ENCODE data around the gene SLC4A2.
A peak's percentile ranks its signal among the peaks of the same experiment; 100 is the strongest.

Gene SLC4A2

DNA sequence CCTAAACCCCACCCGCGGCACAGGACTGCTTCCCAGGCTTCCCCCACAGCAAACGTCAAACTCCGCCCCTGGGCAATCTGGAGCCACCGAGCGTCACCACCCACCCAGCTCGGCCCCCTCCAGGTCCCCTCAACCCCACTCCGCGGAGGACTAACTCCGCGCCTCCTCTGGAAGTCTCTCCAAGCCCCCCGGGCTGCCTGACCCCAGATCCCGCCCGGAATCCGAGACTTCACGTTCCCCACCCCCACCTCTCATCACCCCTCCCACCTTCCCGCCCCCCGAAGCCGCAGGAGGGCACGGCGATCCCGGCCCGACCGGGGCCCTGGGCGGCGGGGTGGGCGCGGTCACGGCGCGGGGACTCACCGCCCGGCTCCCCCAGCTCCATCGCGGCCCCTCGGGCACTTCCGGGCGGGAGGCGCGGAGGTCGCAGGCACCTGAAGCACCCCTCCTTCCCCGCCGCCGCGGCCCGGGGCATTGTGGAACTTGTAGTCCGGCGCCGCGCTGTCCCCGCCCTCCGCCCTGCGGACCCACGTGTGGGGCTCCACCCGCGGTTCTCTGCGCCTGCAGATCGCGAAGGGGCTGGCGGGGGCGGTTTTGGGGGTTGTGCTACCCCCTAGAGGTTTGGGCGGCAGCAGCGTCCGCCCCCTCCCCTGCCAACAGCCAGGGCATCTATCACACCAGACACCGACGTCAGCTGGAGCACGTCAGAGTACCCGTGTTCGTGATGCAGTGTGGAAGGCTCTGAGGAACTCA, 23.9 kb downstream of the SLC4A2 start, which contains the start of gene TMUB1 (continued):
- TF ChIP-seq ZNF580 (tag by site-specific recombination; IDR thresholded peaks at IDR 0.05), result no peak
- TF ChIP-seq ZNF76 (tag by site-specific recombination; IDR thresholded peaks at IDR 0.05; ENCODE audit: borderline replicate concordance, low read depth), result peak; percentile 94
- TF ChIP-seq, protein P1, sequence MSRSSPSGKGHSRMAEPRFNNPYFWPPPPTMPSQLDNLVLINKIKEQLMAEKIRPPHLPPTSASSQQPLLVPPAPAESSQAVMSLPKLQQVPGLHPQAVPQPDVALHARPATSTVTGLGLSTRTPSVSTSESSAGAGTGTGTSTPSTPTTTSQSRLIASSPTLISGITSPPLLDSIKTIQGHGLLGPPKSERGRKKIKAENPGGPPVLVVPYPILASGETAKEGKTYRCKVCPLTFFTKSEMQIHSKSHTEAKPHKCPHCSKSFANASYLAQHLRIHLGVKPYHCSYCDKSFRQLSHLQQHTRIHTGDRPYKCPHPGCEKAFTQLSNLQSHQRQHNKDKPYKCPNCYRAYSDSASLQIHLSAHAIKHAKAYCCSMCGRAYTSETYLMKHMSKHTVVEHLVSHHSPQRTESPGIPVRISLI (tag by site-specific recombination; IDR thresholded peaks at IDR 0.05), result no peak
- no peak for TF ChIP-seq MZF1 (tag by site-specific recombination; IDR thresholded peaks at IDR 0.05; ENCODE audit: borderline replicate concordance)
- no peak for TF ChIP-seq ZNF596 (tag by site-specific recombination; IDR thresholded peaks at IDR 0.05)
- no peak for TF ChIP-seq ZNF449 (tag by site-specific recombination; IDR thresholded peaks at IDR 0.05)
- peak; percentile 79 for TF ChIP-seq KLF8 (tag by site-specific recombination; IDR thresholded peaks at IDR 0.05)
- no peak for TF ChIP-seq GFI1B (tag by site-specific recombination; IDR thresholded peaks at IDR 0.05)
- no peak for TF ChIP-seq ZNF138 (tag by site-specific recombination; IDR thresholded peaks at IDR 0.05; ENCODE audit: borderline replicate concordance)
- no peak for TF ChIP-seq ZNF404 (tag by site-specific recombination; IDR thresholded peaks at IDR 0.05)
- peak; percentile 80 for TF ChIP-seq EGR2 (tag by site-specific recombination; IDR thresholded peaks at IDR 0.05; ENCODE audit: low read depth)
- no peak for TF ChIP-seq ZNF664 (tag by site-specific recombination; IDR thresholded peaks at IDR 0.05)
- no peak for TF ChIP-seq ZNF626 (tag by site-specific recombination; IDR thresholded peaks at IDR 0.05)
- no peak for TF ChIP-seq ZNF621 (tag by site-specific recombination; IDR thresholded peaks at IDR 0.05)
- no peak for TF ChIP-seq TCF7L2 (IDR thresholded peaks at IDR 0.05; ENCODE audit: borderline replicate concordance, low read depth, low read length)
- TF ChIP-seq KLF10 (tag by site-specific recombination; IDR thresholded peaks at IDR 0.05), result peak; percentile 68; the same call in 1 of the 2 replicates
- no peak for TF ChIP-seq ZNF843 (tag by site-specific recombination; IDR thresholded peaks at IDR 0.05)
- TF ChIP-seq ZNF473 (tag by site-specific recombination; IDR thresholded peaks at IDR 0.05), result no peak
- TF ChIP-seq ZNF121 (tag by site-specific recombination; IDR thresholded peaks at IDR 0.05), result no peak
- TF ChIP-seq ZNF174 (tag by site-specific recombination; IDR thresholded peaks at IDR 0.05), result no peak
- TF ChIP-seq, protein P2, sequence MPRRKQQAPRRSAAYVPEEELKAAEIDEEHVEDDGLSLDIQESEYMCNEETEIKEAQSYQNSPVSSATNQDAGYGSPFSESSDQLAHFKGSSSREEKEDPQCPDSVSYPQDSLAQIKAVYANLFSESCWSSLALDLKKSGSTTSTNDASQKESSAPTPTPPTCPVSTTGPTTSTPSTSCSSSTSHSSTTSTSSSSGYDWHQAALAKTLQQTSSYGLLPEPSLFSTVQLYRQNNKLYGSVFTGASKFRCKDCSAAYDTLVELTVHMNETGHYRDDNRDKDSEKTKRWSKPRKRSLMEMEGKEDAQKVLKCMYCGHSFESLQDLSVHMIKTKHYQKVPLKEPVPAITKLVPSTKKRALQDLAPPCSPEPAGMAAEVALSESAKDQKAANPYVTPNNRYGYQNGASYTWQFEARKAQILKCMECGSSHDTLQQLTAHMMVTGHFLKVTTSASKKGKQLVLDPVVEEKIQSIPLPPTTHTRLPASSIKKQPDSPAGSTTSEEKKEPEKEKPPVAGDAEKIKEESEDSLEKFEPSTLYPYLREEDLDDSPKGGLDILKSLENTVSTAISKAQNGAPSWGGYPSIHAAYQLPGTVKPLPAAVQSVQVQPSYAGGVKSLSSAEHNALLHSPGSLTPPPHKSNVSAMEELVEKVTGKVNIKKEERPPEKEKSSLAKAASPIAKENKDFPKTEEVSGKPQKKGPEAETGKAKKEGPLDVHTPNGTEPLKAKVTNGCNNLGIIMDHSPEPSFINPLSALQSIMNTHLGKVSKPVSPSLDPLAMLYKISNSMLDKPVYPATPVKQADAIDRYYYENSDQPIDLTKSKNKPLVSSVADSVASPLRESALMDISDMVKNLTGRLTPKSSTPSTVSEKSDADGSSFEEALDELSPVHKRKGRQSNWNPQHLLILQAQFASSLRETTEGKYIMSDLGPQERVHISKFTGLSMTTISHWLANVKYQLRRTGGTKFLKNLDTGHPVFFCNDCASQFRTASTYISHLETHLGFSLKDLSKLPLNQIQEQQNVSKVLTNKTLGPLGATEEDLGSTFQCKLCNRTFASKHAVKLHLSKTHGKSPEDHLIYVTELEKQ (tag by site-specific recombination; IDR thresholded peaks at IDR 0.05; ENCODE audit: borderline replicate concordance), result no peak
- no peak for TF ChIP-seq SETDB1 (IDR thresholded peaks at IDR 0.05; ENCODE audit: insufficient read length, low read length)
- TF ChIP-seq ZNF629 (tag by site-specific recombination; IDR thresholded peaks at IDR 0.05), result peak; percentile 90
- no peak for TF ChIP-seq ZNF830 (tag by site-specific recombination; IDR thresholded peaks at IDR 0.05; ENCODE audit: low read depth)
- TF ChIP-seq ZNF791 (tag by site-specific recombination; IDR thresholded peaks at IDR 0.05), result no peak
- no peak for TF ChIP-seq HOXD13 (CRISPR knock-in tag; IDR thresholded peaks at IDR 0.05; ENCODE audit: borderline replicate concordance)
- TF ChIP-seq ZNF544 (tag by site-specific recombination; IDR thresholded peaks at IDR 0.05), result no peak
- TF ChIP-seq ZNF114 (tag by site-specific recombination; IDR thresholded peaks at IDR 0.05), result no peak
- TF ChIP-seq ZBTB8A (tag by site-specific recombination; IDR thresholded peaks at IDR 0.05), result peak; percentile 77
- no peak for TF ChIP-seq ZNF530 (tag by site-specific recombination; IDR thresholded peaks at IDR 0.05; ENCODE audit: low read depth)
- no peak for TF ChIP-seq ZFP37 (tag by site-specific recombination; IDR thresholded peaks at IDR 0.05)
- no peak for TF ChIP-seq ZNF280C (tag by site-specific recombination; IDR thresholded peaks at IDR 0.05)
- no peak for TF ChIP-seq ZNF239 (tag by site-specific recombination; IDR thresholded peaks at IDR 0.05)
- no peak for TF ChIP-seq ZNF624 (tag by site-specific recombination; IDR thresholded peaks at IDR 0.05)
